A673 (cell line): ENCODE results near the gene CYYR1.

ENCODE experiments used
- CTCF ChIP-seq: fragments of 300-800, 200-600 bp; sonication (generic); conservative IDR thresholded peaks from 2 replicates; pipeline ENCODE4 v1.5.1; 2017; ENCODE audit warnings: low read depth, mild to moderate bottlenecking, antibody characterized with exemption, low read length, moderate library complexity, mixed read lengths
- EZH2 ChIP-seq: fragments of 200-600 bp; sonication (generic); IDR thresholded peaks from 2 replicates; pipeline ENCODE4 v1.6.1; 2017; ENCODE audit warnings: borderline replicate concordance, low read depth, mild to moderate bottlenecking, mixed read lengths, antibody characterized with exemption, low read length; ENCODE audit not compliant: poor library complexity, severe bottlenecking

GRCh38 chr21:26554365-26554764 is 18.7 kb downstream of the CYYR1 start:
- TF ChIP-seq CTCF (no peak), EZH2 (no peak)
